Measurements from ENCODE around the gene MRGPRD.
A peak's percentile ranks its signal among the peaks of the same experiment; 100 is the strongest.

The MRGPRD gene

DNA sequence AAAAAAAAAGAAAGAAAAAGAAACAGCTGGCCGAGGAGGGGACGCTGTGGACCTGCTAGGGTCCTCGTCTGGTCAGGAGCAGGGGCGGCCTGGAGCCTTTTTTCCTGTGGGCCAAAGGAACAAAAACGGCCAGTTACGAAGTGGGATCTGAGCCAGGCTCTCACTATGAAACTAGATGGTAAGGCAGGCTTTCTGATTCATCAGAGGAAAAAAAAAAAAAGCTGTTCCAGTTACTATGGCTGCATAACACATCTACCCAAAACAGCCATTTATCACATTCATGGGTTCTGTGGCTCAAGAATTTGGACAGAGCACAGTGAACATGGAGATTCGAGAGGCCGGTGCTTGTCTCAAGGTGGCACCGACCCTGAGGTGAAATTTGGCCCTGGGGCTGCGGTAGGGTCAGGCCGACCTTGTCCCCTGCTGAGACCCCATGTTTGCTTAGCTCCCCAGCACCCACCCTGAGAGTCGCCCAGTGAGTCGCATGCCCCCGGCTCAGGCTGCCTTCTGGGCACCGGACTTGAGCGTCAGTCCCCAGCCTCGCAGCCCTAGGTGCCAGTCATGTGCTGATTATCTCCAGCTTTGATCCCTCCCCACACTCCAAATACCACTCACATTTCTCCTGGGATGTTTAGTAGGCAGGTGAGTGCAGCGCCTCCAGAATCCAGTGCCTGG lies 34.2 kb downstream of the MRGPRD start:
- peak; percentile 94 for DNase-seq
- Histone ChIP-seq H2BK15ac (ENCODE audit: low read depth, poor library complexity, severe bottlenecking) (no peak overlapping the region), H3K14ac (ENCODE audit: low read length in 2 of 2) (no peak overlapping the region), H3K4me1 (ENCODE audit: control insufficient read depth, insufficient read depth, low read depth, low read length) (peaks cover 5% of the 10 kb centered on the region), H3K4me3 (ENCODE audit: insufficient read depth in 1 of 2, low read depth in 1 of 2, low read length in 2 of 2) (no peak overlapping the region), H4K8ac (ENCODE audit: low read length) (no peak overlapping the region), H2AK5ac (ENCODE audit: low read length, severe bottlenecking) (no peak overlapping the region), H3K9ac (ENCODE audit: low read length) (peak overlapping the region; percentile 83), H3K79me1 (replicated peaks; ENCODE audit: low read length, poor library complexity, severe bottlenecking) (no peaks in the 10 kb centered on the region), H3K9me3 (ENCODE audit: control insufficient read depth, low read length) (no peaks in the 10 kb centered on the region), H3K27me3 (ENCODE audit: control insufficient read depth in 1 of 2, insufficient read depth in 1 of 2, low read length in 2 of 2) (peaks cover 0 to 11% of the 10 kb centered on the region in 2 experiments), H2AFZ (ENCODE audit: low read depth, low read length) (no peak overlapping the region), H3K36me3 (ENCODE audit: control insufficient read depth in 1 of 2, insufficient read depth in 2 of 2, low read depth in 1 of 2, low read length in 2 of 2) (peaks cover 0 to 8% of the 10 kb centered on the region in 2 experiments), H2BK120ac (ENCODE audit: low read depth, low read length) (no peak overlapping the region), H3K4me2 (ENCODE audit: low read length, poor library complexity, severe bottlenecking) (no peak overlapping the region), H3K4ac (ENCODE audit: low read depth in 1 of 2, low read length in 2 of 2) (no peak overlapping the region), H2BK12ac (ENCODE audit: low read length in 2 of 2) (peak overlapping the region in 1 of 2 experiments; percentile 32), H4K91ac (ENCODE audit: low read length) (no peak overlapping the region), H3K23ac (ENCODE audit: low read length in 2 of 2) (no peak overlapping the region), H3K27ac (ENCODE audit: low read length, poor library complexity, severe bottlenecking) (no peak overlapping the region), H3K18ac (ENCODE audit: low read depth in 1 of 2, low read length in 2 of 2) (no peak overlapping the region), H2BK5ac (ENCODE audit: low read depth, low read length, poor library complexity, severe bottlenecking) (no peak overlapping the region)
- 74% methylated on average over 16 of the region's 18 CpGs for WGBS

- Histone ChIP-seq H3K4me1 (ENCODE audit: control insufficient read depth, insufficient read depth, low read depth, low read length) (peaks cover 6% of the 10 kb centered on the region), H3K4me2 (ENCODE audit: low read length, poor library complexity, severe bottlenecking) (no peak overlapping the region), H3K4me3 (ENCODE audit: insufficient read depth in 1 of 2, low read depth in 1 of 2, low read length in 2 of 2) (no peak overlapping the region), H3K27ac (ENCODE audit: low read length, poor library complexity, severe bottlenecking) (no peak overlapping the region), H3K27me3 (ENCODE audit: control insufficient read depth in 1 of 2, insufficient read depth in 1 of 2, low read length in 2 of 2) (no peaks in the 10 kb centered on the region), H2AK5ac (ENCODE audit: low read length, severe bottlenecking) (no peak overlapping the region), H3K23ac (ENCODE audit: low read length in 2 of 2) (no peak overlapping the region), H4K91ac (ENCODE audit: low read length) (no peak overlapping the region), H2BK12ac (ENCODE audit: low read length in 2 of 2) (no peak overlapping the region), H4K8ac (ENCODE audit: low read length) (no peak overlapping the region), H3K79me1 (replicated peaks; ENCODE audit: low read length, poor library complexity, severe bottlenecking) (no peaks in the 10 kb centered on the region), H3K9ac (ENCODE audit: low read length) (no peak overlapping the region), H3K36me3 (ENCODE audit: control insufficient read depth in 1 of 2, insufficient read depth in 2 of 2, low read depth in 1 of 2, low read length in 2 of 2) (peaks cover 27 to 38% of the 10 kb centered on the region in 2 experiments), H2AFZ (ENCODE audit: low read depth, low read length) (no peak overlapping the region), H2BK5ac (ENCODE audit: low read depth, low read length, poor library complexity, severe bottlenecking) (no peak overlapping the region), H3K9me3 (ENCODE audit: control insufficient read depth, low read length) (no peaks in the 10 kb centered on the region), H3K14ac (ENCODE audit: low read length in 2 of 2) (no peak overlapping the region), H3K4ac (ENCODE audit: low read depth in 1 of 2, low read length in 2 of 2) (no peak overlapping the region), H2BK120ac (ENCODE audit: low read depth, low read length) (no peak overlapping the region), H3K18ac (ENCODE audit: low read depth in 1 of 2, low read length in 2 of 2) (no peak overlapping the region), H2BK15ac (ENCODE audit: low read depth, poor library complexity, severe bottlenecking) (no peak overlapping the region)
- WGBS, result 87% methylated on average over 9 of the region's 9 CpGs
- DNase-seq, result no peak
Measured at GRCh38 chr11:68942751-68943271, 38.0 kb downstream of the MRGPRD start.

DNA sequence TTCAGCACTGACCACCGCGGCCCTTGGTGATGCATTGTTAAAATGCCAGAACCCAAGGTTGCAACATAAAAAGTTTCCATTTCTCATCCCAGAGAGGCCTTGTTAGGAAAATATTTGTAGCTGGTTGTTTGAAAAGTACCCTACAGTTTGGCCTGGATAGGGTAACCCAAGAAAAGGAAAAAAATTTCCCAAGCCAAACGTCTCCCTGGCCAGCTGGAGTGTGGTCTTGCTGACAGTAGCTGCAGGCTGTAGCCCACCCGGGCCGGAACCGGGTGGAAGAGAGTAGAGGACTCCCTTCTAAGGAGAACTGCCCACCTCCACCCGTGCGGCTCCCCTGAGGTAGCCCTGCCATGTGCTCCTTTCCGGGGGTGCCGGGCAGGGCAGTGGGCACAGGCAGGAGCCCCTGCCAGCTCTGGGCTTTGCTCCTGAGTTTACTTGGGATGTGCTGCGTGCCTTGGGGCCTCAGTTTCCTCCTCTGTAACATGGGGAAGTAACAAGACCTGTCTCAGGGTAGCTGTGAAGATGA lies 38.6 kb downstream of the MRGPRD start:
- H3K4me1 ChIP-seq (ENCODE audit: control insufficient read depth, insufficient read depth, low read depth, low read length), result peaks cover 6% of the 10 kb centered on the region
- H3K27me3 ChIP-seq (ENCODE audit: control insufficient read depth in 1 of 2, insufficient read depth in 1 of 2, low read length in 2 of 2), result no peaks in the 10 kb centered on the region
- no peak overlapping the region for H3K4me2 ChIP-seq (ENCODE audit: low read length, poor library complexity, severe bottlenecking)
- H3K79me1 ChIP-seq (replicated peaks; ENCODE audit: low read length, poor library complexity, severe bottlenecking), result no peaks in the 10 kb centered on the region
- no peak overlapping the region for H2AK5ac ChIP-seq (ENCODE audit: low read length, severe bottlenecking)
- H2BK15ac ChIP-seq (ENCODE audit: low read depth, poor library complexity, severe bottlenecking), result no peak overlapping the region
- no peak overlapping the region for H2BK5ac ChIP-seq (ENCODE audit: low read depth, low read length, poor library complexity, severe bottlenecking)
- DNase-seq, result peak; percentile 44
- 86% methylated on average over 11 of the region's 11 CpGs for WGBS
- H4K8ac ChIP-seq (ENCODE audit: low read length), result no peak overlapping the region
- H2AFZ ChIP-seq (ENCODE audit: low read depth, low read length), result no peak overlapping the region
- H2BK12ac ChIP-seq (ENCODE audit: low read length in 2 of 2), result no peak overlapping the region
- H3K4ac ChIP-seq (ENCODE audit: low read depth in 1 of 2, low read length in 2 of 2), result no peak overlapping the region
- no peak overlapping the region for H2BK120ac ChIP-seq (ENCODE audit: low read depth, low read length)
- H4K91ac ChIP-seq (ENCODE audit: low read length), result no peak overlapping the region
- no peaks in the 10 kb centered on the region for H3K9me3 ChIP-seq (ENCODE audit: control insufficient read depth, low read length)
- H3K9ac ChIP-seq (ENCODE audit: low read length), result no peak overlapping the region
- peaks cover 34 to 45% of the 10 kb centered on the region in 2 experiments for H3K36me3 ChIP-seq (ENCODE audit: control insufficient read depth in 1 of 2, insufficient read depth in 2 of 2, low read depth in 1 of 2, low read length in 2 of 2)
- no peak overlapping the region for H3K27ac ChIP-seq (ENCODE audit: low read length, poor library complexity, severe bottlenecking)
- no peak overlapping the region for H3K23ac ChIP-seq (ENCODE audit: low read length in 2 of 2)
- no peak overlapping the region for H3K14ac ChIP-seq (ENCODE audit: low read length in 2 of 2)
- H3K4me3 ChIP-seq (ENCODE audit: insufficient read depth in 1 of 2, low read depth in 1 of 2, low read length in 2 of 2), result no peak overlapping the region
- no peak overlapping the region for H3K18ac ChIP-seq (ENCODE audit: low read depth in 1 of 2, low read length in 2 of 2)

- no peaks in the 10 kb centered on the region for H3K9me3 ChIP-seq (ENCODE audit: control insufficient read depth, low read length)
- no peak for DNase-seq
- peaks cover 40 to 52% of the 10 kb centered on the region in 2 experiments for H3K36me3 ChIP-seq (ENCODE audit: control insufficient read depth in 1 of 2, insufficient read depth in 2 of 2, low read depth in 1 of 2, low read length in 2 of 2)
- no peak overlapping the region for H2BK5ac ChIP-seq (ENCODE audit: low read depth, low read length, poor library complexity, severe bottlenecking)
- H3K4ac ChIP-seq (ENCODE audit: low read depth in 1 of 2, low read length in 2 of 2), result no peak overlapping the region
- H2BK15ac ChIP-seq (ENCODE audit: low read depth, poor library complexity, severe bottlenecking), result no peak overlapping the region
- H2BK120ac ChIP-seq (ENCODE audit: low read depth, low read length), result no peak overlapping the region
- no peaks in the 10 kb centered on the region for H3K79me1 ChIP-seq (replicated peaks; ENCODE audit: low read length, poor library complexity, severe bottlenecking)
- H3K4me3 ChIP-seq (ENCODE audit: insufficient read depth in 1 of 2, low read depth in 1 of 2, low read length in 2 of 2), result no peak overlapping the region
- H3K9ac ChIP-seq (ENCODE audit: low read length), result no peak overlapping the region
- H2AFZ ChIP-seq (ENCODE audit: low read depth, low read length), result no peak overlapping the region
- H2BK12ac ChIP-seq (ENCODE audit: low read length in 2 of 2), result no peak overlapping the region
- no peak overlapping the region for H3K18ac ChIP-seq (ENCODE audit: low read depth in 1 of 2, low read length in 2 of 2)
- H2AK5ac ChIP-seq (ENCODE audit: low read length, severe bottlenecking), result no peak overlapping the region
- no peak overlapping the region for H4K8ac ChIP-seq (ENCODE audit: low read length)
- H3K4me1 ChIP-seq (ENCODE audit: control insufficient read depth, insufficient read depth, low read depth, low read length), result peaks cover 3% of the 10 kb centered on the region
- H3K27ac ChIP-seq (ENCODE audit: low read length, poor library complexity, severe bottlenecking), result no peak overlapping the region
- no peak overlapping the region for H3K4me2 ChIP-seq (ENCODE audit: low read length, poor library complexity, severe bottlenecking)
- H3K23ac ChIP-seq (ENCODE audit: low read length in 2 of 2), result no peak overlapping the region
- 89% methylated on average over 18 of the region's 18 CpGs for WGBS
- no peak overlapping the region for H4K91ac ChIP-seq (ENCODE audit: low read length)
- H3K14ac ChIP-seq (ENCODE audit: low read length in 2 of 2), result no peak overlapping the region
- H3K27me3 ChIP-seq (ENCODE audit: control insufficient read depth in 1 of 2, insufficient read depth in 1 of 2, low read length in 2 of 2), result no peaks in the 10 kb centered on the region
Measured at GRCh38 chr11:68941324-68942094, 39.3 kb downstream of the MRGPRD start.
